GM10847 (cell line): ENCODE results near the gene FAM240B.

Source experiments
- POLR2A ChIP-seq: IDR thresholded peaks from 2 replicates; pipeline ENCODE4 v1.6.1; 2011; ENCODE audit not compliant: insufficient read length; ENCODE audit errors: extremely low read depth

Gene FAM240B

DNA sequence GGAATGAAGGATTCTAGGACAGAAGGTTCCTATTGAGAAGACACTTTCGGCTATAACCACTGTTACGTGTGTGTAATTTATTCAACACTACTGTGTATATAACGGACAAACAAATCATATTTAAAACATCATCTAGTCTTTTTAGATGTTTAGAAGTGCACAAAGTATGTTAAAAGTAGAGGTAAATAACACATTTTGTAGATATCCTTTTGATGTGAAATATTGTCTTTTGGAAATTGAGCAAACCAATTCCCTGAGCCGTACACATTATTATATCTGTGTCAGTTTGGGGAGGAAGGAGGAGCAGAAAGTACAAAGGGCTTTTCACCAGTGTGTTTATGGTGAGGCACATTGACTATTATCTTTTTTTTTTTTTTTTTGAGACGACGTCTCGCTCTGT is 60.4 kb downstream of the FAM240B start:
- TF ChIP-seq POLR2A, result no peak

DNA sequence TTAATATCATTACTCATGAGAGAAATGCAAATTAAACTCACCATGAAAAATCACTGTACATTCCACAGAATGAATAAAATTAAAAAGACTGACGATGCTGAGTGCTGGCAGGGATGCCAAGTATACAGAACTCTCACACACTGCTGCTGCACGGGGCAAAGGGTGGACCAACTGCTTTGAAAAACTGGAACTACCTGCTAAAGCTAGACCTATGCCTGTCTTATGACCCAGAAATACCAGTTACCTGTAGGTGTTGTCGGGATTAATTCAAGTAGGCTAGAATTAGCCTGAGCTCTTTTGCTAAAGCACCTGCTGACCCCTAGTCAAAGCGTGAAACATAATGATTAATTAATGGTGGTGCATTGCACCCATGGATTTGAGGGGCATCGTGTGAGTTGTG is 63.0 kb downstream of the FAM240B start:
- TF ChIP-seq POLR2A, result no peak

DNA sequence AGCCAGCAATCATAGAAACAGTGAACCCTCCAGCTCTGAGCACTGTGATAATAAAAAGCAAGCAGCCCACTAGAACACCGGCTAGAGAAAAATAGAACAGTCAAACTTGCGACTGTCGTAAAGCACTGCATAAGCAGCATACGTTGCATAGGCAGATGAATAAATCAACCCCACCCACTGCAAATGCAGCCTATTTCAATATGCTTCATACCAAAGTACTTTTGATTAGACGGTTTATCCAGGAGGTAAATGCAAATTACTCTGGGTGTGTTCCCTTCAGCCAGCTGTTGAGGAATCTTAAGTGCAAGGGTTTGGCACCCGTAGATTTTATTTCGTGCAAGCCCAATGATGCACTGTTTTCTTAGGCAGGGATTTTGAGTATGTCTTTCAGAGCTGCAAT is 67.4 kb downstream of the FAM240B start:
- no peak for TF ChIP-seq POLR2A

DNA sequence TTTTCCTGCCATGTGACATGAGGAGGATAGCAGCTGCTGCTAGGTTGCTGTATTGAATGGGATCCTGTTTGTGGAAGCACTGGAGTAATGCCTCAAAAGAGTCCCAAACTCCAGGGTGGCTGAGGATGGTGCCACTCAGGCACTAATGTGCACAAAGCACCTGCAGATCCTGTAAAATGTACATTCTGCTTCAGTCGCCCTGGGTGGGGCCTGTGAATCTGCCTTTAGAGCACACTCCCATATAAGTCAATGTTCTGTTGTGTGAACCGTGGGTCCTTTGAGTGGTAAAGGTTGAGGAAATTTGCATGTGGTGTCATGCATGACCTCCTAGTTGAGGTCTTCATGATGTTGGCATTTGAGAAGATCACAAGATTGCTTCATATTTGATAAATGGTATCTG is 67.9 kb downstream of the FAM240B start:
- TF ChIP-seq POLR2A, result no peak

DNA sequence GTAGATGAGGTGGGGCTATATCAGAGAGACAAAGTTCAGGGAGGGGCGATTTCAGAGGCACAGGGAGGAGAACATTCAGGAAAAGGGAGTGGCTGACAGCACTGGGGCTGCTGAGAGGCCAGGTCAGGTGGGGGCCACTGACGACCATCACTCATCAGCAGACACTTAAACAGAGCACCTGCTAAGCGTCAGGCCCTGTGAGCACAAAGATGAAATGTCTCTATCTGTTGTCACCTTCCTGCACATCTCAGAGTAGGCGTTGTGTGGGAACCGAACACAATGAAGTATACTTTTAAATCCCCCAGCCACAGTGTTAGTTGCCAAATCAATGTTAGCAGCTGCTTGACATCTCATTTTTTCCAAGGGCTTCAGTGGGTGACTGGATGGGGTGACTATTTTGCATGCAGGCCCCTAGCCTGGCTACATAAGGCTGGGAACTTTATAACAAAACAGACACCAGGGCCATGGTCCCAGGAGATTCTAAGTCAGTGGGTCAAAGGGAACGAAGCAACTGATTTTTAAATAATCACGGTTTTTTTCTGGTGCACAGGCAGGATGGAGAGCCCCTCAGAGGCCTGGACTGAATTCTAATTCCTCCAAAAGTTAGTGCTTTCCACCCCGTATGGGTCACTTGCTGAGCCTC is 68.4 kb downstream of the FAM240B start:
- no peak for TF ChIP-seq POLR2A

DNA sequence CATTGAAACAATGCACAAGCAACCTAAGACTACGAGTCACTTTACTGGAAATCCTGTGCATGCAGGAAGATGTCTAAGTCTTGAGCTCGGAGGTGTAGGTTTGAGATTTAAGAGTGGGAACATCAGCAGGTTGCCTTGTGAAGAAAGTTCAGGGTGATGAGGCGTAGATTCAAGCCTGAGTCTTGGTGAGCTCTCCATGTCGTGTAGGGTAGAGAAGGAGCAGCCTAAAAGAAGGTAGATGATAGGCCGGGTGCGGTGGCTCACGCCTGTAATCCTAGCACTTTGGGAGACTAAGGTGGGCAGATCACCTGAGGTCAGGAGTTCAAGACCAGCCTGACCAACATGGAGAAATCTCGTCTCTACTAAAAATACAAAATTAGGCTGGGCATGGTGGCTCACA is 69.4 kb downstream of the FAM240B start:
- TF ChIP-seq POLR2A, result no peak

DNA sequence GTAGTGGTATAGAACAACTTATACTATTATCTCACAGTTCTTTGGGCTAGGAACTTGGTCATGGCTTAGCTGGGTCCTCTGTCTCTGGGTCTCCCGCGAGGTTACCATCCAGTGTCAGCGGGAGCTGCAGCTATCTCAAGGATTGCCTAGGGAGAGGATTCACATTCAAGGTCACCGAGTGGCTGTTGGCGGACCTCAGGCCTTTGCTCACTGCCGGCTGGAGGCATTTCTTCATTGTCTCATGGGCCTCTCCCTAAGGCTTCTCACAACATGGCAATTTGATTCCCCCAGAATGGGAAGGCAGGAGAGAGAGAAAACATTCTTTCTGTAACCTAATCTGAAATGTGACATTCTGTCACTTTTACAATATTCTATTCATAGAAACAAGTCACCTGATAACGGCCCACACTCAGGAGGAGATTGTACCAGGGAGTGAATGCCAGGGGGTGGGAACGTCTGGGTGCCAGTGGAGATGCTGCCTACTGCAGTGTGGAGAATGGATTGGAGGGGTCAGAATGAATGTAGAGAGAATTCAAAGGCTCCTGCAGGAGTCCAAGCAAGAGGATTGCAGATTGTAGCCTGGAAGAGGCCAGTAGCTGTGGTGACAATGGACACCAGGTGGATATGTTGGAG is 70.1 kb downstream of the FAM240B start:
- TF ChIP-seq POLR2A, result no peak

DNA sequence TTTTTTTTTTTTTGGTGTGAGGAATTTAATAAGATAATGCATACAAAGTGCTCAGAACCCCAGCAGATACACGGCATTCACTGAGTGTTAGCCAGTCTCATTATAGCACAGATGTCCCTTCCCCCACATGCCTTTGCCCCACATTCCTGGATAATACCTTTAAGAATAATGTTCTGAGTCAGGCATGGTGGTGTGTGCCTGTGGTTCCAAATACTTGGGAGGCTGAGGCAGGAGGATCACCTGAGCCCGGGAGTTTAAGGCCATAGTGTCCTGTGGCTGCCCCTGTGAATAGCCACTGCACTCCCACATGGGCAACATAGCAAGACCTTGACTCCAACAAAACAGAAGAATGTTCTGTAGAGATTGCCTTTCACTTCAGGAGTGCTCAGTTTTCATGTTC is 75.3 kb downstream of the FAM240B start:
- TF ChIP-seq POLR2A, result no peak
